ENCODE measurements around the gene IKZF4. TPM values are rescaled to one million over a fixed set of nuclear protein-coding genes. Genes with fewer than 3 reads are reported as not detected.
"Not testable (repeated sequence)": the region's sequence is repeated elsewhere in the genome, so short reads cannot be mapped to it uniquely, and the experiment has no call there.

Gene IKZF4
- total RNA-seq, 4 donors from 2014 or later: 1.9 to 6.2 (median 3.9) TPM

DNA sequence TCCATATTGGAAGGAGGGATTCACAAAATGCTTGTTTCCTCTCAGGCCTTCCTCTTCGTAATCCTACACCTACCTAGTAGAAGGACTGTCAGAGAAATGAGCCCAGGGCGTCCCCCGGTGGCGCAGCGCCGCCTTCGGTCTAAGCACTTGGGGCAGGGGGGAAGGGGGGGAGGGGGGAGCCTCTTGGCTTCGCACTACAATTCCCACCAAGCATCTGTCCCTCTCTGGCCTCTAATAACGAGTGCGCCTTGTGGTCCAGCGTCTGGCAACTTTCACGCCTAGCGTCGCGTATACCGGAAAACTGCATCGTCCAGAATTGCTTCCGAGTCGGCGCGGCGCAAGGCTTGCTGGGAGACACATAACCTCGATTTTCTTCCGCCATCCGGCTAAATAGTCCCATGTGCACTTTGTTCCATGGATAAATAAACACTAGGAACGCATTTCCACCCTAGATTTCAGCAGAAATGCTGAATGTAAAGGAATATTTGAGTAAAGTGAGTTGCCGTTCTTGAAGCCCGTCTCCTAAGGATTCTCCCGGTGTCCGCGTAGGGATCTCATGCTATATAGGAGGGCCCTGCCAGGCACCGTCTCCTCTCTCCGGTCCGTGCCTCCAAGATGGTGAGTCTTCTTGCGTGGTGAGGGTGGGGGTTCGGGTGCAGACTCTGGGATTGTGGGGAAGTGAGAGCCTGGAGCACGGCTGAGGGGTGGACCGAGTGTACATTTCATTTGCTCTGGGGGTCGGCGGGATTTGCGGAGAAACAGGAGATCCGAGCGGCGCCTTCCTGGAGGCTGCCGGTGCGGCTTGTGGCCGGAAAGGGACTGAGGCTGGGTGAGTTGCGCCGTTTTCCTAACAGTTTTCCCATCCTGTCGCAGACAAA, 20.9 kb downstream of the IKZF4 start, which contains the start of gene RPS26:
Gene RPS26 (plus strand): TSS at position 367 of the 878 bp plus-strand sequence. CDS start 249 bp downstream, at position 616.
- Histone ChIP-seq H3K4me1 (peaks cover 11 to 24% (median 20%) of the 10 kb centered on the region in 4 donors), H3K27me3 (no peaks in the 10 kb centered on the region), H3K4me3 (peak within 1 kb of the TSS; percentile 51 to 80 (median 68)), H3K27ac (peak within 1 kb of the TSS; percentile 90 to 93 (median 90)), H3K9me3 (no peaks in the 10 kb centered on the region), H3K36me3 (peaks cover 0 to 21% (median 9%) of the 10 kb centered on the region in 4 donors)
- DNase-seq: peak; percentile 96
- 0 to 1% methylated on average over 1 to 50 of the region's 50 CpGs for WGBS, 2 donors (ENCODE audit: low coverage in 1 of 2)
- intact Hi-C loops (cut with DNase I; ENCODE audit: low total_unique reads): loop anchor here (5.0 kb wide), 1 partner anchor 34 kb away; no protein-coding TSS in a partner anchor
- in situ Hi-C loops (cut with MboI; ENCODE audit: low pct_ligation_motif_present in 1 of 4, low pct_unique_long_range_greater_than_20kb in 1 of 4, low sequenced_read_pairs in 3 of 4): loop anchor here in 2 of 4 donors (10.0 kb wide), 2 partner anchors 47 to 73 kb away; partner anchors contain the start of genes RPL41 (in 1 of the 2), SUOX (in 1 of the 2) and ZC3H10 (in 1 of the 2)
- TF ChIP-seq, protein P1, sequence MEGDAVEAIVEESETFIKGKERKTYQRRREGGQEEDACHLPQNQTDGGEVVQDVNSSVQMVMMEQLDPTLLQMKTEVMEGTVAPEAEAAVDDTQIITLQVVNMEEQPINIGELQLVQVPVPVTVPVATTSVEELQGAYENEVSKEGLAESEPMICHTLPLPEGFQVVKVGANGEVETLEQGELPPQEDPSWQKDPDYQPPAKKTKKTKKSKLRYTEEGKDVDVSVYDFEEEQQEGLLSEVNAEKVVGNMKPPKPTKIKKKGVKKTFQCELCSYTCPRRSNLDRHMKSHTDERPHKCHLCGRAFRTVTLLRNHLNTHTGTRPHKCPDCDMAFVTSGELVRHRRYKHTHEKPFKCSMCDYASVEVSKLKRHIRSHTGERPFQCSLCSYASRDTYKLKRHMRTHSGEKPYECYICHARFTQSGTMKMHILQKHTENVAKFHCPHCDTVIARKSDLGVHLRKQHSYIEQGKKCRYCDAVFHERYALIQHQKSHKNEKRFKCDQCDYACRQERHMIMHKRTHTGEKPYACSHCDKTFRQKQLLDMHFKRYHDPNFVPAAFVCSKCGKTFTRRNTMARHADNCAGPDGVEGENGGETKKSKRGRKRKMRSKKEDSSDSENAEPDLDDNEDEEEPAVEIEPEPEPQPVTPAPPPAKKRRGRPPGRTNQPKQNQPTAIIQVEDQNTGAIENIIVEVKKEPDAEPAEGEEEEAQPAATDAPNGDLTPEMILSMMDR (IDR thresholded peaks at IDR 0.05): peak in 4 of 5 experiments; percentile 7 to 62 (median 36)
- TF ChIP-seq POLR2A (IDR thresholded peaks at IDR 0.05): peak; percentile 99
- TF ChIP-seq POLR2AphosphoS5 (IDR thresholded peaks at IDR 0.05): peak; percentile 93 to 100 (median 99)
- TF ChIP-seq EP300 (IDR thresholded peaks at IDR 0.05; ENCODE audit: low read depth): no peak

DNA sequence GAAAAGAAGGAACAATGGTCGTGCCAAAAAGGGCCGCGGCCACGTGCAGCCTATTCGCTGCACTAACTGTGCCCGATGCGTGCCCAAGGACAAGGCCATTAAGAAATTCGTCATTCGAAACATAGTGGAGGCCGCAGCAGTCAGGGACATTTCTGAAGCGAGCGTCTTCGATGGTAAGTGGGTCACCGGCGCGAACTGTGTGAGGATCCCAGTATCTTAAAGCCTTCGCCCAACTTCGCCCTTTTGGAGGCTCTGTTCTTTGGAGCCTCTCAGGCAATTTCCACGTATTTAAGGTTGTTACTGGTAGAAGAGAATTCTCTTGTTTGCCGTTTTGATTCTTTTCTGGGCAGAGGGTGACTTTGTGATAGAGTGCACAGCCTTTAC, 21.6 kb downstream of the IKZF4 start:
- DNase-seq, H3K9me3 ChIP-seq, H3K27me3 ChIP-seq: not testable (repeated sequence)
- in situ Hi-C loops (cut with MboI; ENCODE audit: low pct_ligation_motif_present in 1 of 4, low pct_unique_long_range_greater_than_20kb in 1 of 4, low sequenced_read_pairs in 3 of 4): loop anchor here in 2 of 4 donors (10.0 kb wide), 2 partner anchors 48 to 72 kb away; partner anchors contain the start of genes RPL41 (in 1 of the 2), SUOX (in 1 of the 2) and ZC3H10 (in 1 of the 2)
- WGBS, 2 donors (ENCODE audit: low coverage in 1 of 2): 0 to 1% methylated on average over 3 to 20 of the region's 20 CpGs
- intact Hi-C loops (cut with DNase I; ENCODE audit: low total_unique reads): loop anchor here (5.0 kb wide), 1 partner anchor 35 kb away; no protein-coding TSS in a partner anchor
- Histone ChIP-seq H3K4me3 (peak overlapping the region; percentile 51 to 80 (median 68)), H3K27ac (peak overlapping the region; percentile 90 to 93 (median 90)), H3K4me1 (peaks cover 11 to 29% (median 20%) of the 10 kb centered on the region in 4 donors), H3K36me3 (peaks cover 0 to 21% (median 9%) of the 10 kb centered on the region in 4 donors)

DNA sequence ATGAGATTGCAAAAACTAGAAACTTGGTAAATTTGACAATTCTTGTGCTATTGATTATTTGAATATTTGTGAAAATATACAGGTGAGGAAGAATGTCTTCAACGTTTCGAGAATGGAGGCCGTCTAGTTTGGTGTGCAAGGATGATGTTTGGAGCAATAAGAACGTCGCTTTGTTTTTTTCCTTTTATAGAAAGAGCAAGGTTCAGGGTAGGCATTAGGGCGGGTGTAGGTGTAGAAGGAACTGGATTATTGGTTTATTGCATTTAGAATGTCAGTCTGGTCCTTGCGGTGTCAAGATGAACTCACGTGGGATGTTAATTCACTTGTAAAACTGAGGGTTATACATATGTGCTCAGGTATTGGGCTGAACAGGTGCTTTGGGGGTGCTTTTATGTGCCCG, 22.0 kb downstream of the IKZF4 start:
- intact Hi-C loops (cut with DNase I; ENCODE audit: low total_unique reads) (loop anchor here (5.0 kb wide), 1 partner anchor 36 kb away; no protein-coding TSS in a partner anchor), in situ Hi-C loops (cut with MboI; ENCODE audit: low pct_ligation_motif_present in 1 of 4, low pct_unique_long_range_greater_than_20kb in 1 of 4, low sequenced_read_pairs in 3 of 4) (loop anchor here in 2 of 4 donors (10.0 kb wide), 2 partner anchors 48 to 72 kb away; partner anchors contain the start of genes RPL41 (in 1 of the 2), SUOX (in 1 of the 2) and ZC3H10 (in 1 of the 2))
- Histone ChIP-seq H3K9me3 (no peaks in the 10 kb centered on the region), H3K36me3 (peaks cover 0 to 21% (median 9%) of the 10 kb centered on the region in 4 donors), H3K27ac (peak overlapping the region; percentile 90 to 93 (median 90)), H3K27me3 (no peaks in the 10 kb centered on the region), H3K4me1 (peaks cover 11 to 30% (median 20%) of the 10 kb centered on the region in 4 donors), H3K4me3 (peak overlapping the region; percentile 51 to 80 (median 68))
- DNase-seq: peak; percentile 24
- 19 to 25% methylated on average over 8 to 9 of the region's 9 CpGs for WGBS, 2 donors (ENCODE audit: low coverage in 1 of 2)
- TF ChIP-seq EP300 (IDR thresholded peaks at IDR 0.05; ENCODE audit: low read depth) (no peak), POLR2A (IDR thresholded peaks at IDR 0.05) (peak; percentile 79), POLR2AphosphoS5 (IDR thresholded peaks at IDR 0.05) (peak in 2 of 3 donors; percentile 84 to 88)
- TF ChIP-seq, protein P1 (IDR thresholded peaks at IDR 0.05): peak in 1 of 5 experiments; percentile 28

DNA sequence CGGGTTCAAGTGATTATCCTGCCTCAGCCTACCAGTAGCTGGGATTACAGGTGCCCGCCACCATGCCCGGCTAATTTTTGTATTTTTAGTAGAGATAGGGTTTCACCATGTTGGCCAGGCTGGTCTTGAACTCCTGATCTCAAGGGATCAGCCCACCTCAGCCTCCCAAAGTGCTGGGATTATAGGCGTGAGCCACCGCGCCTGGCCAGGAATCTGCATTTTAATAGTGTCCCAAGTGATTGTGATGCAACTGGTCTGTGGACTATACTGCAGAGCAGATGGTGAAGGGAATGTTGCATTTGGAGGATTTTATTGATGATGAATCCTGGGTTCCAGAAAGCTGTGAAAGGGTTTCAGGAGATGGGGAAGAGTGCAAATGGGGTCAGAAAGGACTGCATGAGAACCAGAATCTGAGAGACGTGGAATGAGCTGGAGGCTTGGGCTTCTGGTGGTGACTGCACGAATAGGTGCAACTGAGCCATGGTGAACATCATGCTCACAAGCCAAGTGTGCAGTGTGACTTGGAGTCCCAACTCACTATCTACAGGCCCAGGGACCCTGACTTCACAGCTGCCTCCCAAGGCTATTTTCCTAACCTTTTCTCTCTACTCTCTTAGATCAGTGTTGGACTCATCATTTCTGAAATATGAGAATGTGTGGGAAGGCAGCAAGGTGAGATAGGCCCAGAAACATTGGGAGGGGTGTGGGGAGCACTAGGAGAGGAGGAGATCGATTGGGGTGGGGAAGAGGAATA, 25.4 kb downstream of the IKZF4 start:
- H3K4me1 ChIP-seq: peaks cover 11 to 25% (median 15%) of the 10 kb centered on the region in 4 donors
- intact Hi-C loops (cut with DNase I; ENCODE audit: low total_unique reads) (no loop called here), in situ Hi-C loops (cut with MboI; ENCODE audit: low pct_ligation_motif_present in 1 of 4, low pct_unique_long_range_greater_than_20kb in 1 of 4, low sequenced_read_pairs in 3 of 4) (loop anchor here in 2 of 4 donors (10.0 kb wide), 2 partner anchors 51 to 69 kb away; partner anchors contain the start of genes RPL41 (in 1 of the 2), SUOX (in 1 of the 2) and ZC3H10 (in 1 of the 2))
- 92% methylated on average over 9 of the region's 9 CpGs; no CpG with 5 or more reads in 1 of the 2 donors for WGBS, 2 donors (ENCODE audit: low coverage in 1 of 2)
- no peak for DNase-seq
- no peaks in the 10 kb centered on the region for H3K27me3 ChIP-seq
- no peak overlapping the region for H3K4me3 ChIP-seq
- H3K27ac ChIP-seq: peak overlapping the region in 2 of 4 donors; percentile 46 to 47
- no peak for TF ChIP-seq POLR2A (IDR thresholded peaks at IDR 0.05)
- TF ChIP-seq, protein P1 (IDR thresholded peaks at IDR 0.05): no peak
- no peak for TF ChIP-seq EP300 (IDR thresholded peaks at IDR 0.05; ENCODE audit: low read depth)
- no peak for TF ChIP-seq POLR2AphosphoS5 (IDR thresholded peaks at IDR 0.05)
- no peaks in the 10 kb centered on the region for H3K9me3 ChIP-seq
- H3K36me3 ChIP-seq: peaks cover 0 to 21% (median 9%) of the 10 kb centered on the region in 4 donors

Measured in transverse colon (tissue), 4 donors.